Kidney glomerular epithelial cell (primary cell): ENCODE results near the gene TRAPPC2L.

Experiments
- DNase-seq: peaks from one replicate; lab custom pipeline; 2025; lab: John Stamatoyannopoulos, UW

Gene TRAPPC2L

DNA sequence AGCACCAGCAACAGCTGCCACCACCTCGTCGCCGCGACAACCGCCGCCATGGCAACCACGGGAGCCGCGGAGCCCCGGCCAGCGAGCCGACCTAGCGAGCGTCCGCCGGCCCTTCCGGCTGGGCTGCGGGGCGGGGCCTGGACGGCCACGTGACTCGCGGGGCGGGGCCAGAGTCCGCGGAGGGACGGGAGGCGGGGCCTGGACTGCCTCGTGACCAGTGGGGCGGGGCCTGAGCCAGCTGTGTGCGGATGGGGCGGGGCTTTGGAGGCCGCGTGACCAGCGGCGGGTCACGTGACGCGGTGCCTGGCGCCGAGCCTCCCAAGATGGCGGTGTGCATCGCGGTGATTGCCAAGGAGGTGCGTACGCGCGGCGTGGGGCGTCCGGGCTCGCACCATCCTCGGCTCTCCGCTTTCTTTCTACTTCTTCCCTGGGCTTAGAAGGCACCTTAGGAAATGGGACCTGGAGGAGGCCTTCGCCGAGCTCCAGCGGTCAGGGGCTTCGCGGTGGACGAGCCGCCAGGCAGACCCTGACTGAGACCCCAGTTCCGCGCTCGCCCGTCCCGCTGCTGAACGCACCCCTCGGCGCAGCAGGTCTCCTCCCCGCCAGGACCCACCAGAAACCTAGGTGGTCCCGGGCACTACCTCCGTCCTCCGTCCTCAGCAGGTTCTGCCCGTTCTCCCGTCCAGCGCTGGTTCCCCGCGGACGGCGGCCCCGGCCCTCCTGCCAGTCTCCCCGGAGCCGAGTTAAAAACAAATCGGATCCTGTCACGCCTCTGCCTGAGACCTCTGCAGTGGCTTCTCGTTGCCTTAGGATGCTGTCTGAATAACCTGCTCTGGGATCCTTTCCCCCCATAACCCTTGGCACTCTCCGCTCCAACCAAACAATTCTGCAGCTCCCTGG, at the start of gene TRAPPC2L, which contains the start of gene GALNS:
TRAPPC2L (plus strand) TSS at position 300 of the 900 bp plus-strand sequence; CDS start at position 324, 24 bp downstream.
GALNS (minus strand) TSS at position 120 of the 900 bp plus-strand sequence; CDS start at position 50, 70 bp downstream.
- DNase-seq: peak; percentile 90

GRCh38 chr16:88807142-88807625, 49.7 kb upstream of the TRAPPC2L start:
- DNase-seq: no peak

DNA sequence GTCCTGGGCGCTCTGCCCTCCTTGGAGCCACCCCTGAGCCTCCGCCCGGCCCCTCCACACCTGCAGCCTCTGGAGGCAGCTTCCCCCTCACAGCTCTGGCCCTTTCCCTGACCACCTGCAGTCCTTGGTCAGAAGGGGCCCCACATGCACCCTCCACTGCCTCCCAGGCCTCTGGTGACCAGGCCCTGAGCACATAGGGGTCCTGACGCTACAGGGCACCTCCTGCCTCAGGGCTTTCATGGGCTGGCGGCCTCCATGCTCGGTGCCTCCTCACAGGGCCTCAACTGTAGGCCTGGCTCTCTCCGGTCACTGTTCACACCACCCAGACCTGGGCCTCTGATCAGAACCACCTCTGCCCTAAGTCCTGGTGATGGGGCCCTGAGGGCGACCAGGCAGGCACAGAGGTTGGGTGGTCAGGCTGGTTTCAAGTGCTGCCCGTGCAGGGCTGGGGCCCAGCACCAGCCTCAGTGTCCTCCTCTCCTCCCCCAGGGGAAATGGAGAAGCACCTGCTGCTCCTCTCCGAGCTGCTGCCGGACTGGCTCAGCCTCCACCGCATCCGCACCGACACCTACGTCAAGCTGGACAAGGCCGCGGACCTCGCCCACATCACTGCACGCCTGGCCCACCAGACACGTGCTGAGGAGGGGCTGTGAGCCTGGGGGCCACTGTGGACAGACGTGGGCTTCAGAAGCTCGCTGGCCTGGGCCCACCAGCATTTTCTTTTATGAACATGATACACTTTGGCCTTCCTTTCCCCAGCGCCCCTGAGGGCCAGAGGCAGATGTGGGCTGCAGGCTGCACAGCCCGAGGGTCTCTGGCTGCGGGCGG, 49.1 kb upstream of the TRAPPC2L start:
- DNase-seq: no peak

DNA sequence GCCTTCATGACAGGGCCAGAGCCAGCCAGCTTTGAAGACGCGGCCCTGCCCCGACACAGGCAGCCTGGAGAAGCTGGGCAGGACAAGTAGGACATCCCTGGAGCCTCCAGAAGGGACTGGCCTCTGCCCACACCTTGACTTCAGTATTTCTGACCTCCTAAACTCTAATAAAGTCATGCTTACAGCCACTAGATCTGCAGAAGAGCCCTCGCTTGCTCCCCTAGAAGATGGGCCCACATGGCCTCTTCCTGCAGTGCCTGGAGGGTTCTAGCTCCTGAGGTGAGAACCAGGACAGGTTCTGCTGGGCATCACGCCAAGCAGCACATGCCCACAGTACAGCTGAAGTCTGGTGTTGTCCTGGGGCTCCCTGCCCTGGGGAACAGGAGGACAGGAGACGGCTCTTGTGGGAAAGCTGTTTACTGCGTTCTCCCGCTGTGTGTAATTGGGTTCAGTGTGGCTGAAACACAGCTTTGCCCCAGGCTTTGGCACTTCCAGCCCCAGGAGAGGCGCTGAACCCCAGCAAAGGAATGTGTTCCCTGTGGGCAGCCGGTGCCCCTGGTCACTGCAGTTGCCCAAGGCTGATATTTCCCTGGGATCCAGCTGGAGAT, 47.8 kb upstream of the TRAPPC2L start:
- DNase-seq: no peak

- no peak for DNase-seq
These were observed 47.2 kb upstream of the TRAPPC2L start for GRCh38 chr16:88809676-88810165.

DNA sequence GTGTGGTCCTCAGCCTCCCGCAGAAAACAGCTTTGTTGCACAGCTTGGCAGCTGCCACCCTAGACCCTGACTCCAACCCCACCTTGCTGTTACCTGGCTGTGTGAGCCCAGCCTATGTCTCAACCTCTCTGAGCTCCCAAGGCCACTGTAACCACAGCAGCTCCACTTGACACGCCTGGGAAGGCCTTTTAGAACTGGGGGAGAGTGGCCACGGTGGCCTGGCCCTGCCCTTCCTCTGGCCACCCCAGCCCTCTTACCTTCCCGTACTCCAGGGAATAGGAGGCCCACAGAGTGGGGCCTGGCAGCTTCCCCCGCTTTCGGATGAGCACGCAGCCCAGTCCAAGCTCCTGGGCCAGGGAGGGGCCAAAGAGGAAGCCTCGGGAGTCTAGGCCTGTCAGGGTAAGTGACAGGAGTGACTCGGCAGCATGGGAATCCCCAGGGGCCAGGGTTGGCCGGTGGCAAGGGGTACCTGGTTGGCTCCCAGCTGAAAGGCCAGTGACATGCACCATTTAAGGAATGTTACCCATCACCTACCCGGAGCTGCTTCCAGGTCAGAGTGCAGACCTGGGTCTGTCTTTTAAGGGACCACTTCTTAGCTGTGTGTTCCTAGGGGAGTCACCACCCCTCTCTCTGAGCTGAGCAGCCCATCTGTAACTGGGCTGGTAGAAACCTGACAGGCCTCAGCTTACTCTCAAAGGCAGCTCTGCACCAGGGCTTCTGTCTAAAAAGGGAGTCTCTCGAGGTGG, 46.6 kb upstream of the TRAPPC2L start:
- no peak for DNase-seq

DNA sequence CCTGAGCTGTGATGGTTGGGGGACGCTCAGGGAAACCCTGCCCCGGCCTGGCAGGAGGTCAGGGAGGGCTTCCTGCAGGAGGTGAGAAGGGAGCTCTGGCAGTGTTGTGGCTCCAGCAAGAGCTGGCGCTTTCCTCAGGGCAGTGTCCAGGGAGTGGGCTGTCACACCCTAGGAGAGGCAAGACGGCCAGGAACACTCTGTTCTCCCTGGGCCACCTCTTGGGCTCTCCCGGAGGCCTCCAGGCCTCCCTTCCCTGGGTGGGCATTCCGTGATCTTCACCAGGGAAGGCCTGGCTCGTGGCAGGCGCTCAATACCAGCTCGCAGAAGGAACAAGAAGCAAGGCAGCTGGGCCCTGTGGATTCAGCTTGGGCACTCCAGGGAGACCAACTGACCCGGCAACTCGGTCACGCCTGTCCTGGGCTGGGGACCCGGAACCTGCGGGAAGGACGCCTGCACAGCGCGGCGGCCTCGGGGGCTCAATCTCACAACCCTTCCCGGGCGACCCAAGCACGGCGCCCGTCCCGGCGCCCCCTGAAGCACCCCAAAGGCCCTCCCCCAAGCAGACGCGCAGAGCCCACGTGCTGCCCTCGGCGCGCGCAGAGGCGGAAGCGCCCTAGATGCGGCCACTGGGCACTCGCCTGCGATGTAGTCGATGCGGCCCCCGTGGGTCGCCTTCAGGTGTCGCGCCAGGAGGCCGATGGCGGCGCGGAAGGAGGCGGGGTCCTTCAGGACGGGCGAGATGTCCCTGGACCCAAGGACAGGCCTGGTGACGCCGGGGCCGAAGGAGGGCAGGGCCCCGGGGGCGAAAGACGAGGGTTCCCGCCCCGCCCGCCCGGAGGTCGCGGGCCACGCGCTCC, 45.8 kb upstream of the TRAPPC2L start:
- peak; percentile 51 for DNase-seq

GRCh38 chr16:88811769-88812512, 45.0 kb upstream of the TRAPPC2L start, which contains the start of gene APRT:
Gene APRT, minus strand, starts transcription at chr16:88811928. Its CDS starts 29 bp downstream, at chr16:88811899.
- DNase-seq: peak; percentile 77

DNA sequence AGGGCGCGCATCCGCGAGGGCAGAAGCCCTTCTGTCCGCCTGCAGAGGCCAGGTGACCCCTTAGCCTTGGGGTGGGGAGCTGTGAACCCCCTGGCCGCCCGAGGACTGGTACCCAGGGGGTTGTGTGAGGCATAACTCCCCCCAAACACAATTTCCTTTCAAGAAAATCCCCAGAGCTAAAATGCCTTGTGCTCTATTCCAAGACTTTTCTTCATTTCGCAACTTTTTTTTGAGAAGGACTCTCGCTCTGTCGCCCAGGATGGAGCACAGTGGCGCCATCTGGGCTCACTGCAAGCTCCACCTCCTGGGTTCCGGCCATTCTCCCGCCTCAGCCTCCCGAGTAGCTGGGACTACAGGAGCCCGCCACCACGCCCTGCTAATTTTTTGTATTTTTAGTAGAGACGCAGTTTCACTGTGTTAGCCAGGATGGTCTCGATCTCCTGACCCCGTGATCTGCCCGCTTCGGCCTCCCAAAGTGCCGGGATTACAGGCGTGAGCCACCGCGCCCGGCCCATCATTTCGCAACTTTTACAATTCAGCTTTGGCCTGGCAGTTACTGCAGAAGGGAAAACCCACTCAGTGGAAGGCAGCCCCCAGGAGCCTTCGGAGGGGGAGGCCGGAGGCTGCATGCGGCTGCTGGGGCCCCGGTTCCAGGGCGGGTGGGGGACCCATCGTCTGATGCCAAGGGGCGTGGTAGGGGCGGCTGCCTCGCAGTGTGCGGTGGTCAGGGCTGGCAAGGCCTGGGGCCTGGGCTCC, 44.2 kb upstream of the TRAPPC2L start:
- no peak for DNase-seq

GRCh38 chr16:88813269-88814143, 43.4 kb upstream of the TRAPPC2L start:
- no peak for DNase-seq

GRCh38 chr16:88814144-88814502, 42.8 kb upstream of the TRAPPC2L start:
- DNase-seq: no peak

- DNase-seq: no peak
These were observed 41.7 kb upstream of the TRAPPC2L start for GRCh38 chr16:88815227-88815626.

DNA sequence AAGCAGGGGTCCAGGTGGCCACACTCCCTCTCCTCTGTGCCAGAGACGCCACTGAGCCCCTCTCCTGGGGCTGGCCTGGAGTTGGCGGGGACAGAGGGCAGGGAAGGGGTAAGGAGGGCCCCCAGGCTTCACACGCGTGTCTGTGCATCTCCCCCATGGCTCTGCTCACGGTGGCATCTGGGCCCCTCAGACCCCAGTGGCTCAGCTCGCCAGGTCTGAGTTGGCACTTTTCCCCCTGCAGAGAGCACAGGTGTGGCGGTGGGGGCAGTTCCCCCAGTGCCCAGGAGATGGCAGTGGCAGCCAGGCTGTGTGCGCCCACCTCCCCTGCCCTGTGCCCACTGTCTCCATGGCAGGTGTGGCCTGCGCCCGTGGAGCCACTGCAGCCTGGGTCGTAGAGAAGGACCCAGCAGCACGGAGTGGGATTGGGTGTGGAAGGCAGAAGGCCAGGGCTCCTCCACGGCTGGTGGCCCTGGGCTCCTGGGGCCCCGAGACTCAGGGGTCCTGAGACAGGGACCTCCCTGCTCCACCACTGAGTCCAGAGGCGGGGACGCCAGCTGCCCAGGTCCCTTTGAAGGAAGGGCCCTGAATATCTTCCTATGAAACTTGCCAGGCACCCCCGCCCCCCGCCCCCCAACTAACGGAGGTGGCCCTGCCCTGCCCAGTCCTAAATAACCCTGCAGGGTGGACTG, 40.9 kb upstream of the TRAPPC2L start:
- peak; percentile 0 for DNase-seq

GRCh38 chr16:88816736-88817535, 40.0 kb upstream of the TRAPPC2L start:
- no peak for DNase-seq

DNA sequence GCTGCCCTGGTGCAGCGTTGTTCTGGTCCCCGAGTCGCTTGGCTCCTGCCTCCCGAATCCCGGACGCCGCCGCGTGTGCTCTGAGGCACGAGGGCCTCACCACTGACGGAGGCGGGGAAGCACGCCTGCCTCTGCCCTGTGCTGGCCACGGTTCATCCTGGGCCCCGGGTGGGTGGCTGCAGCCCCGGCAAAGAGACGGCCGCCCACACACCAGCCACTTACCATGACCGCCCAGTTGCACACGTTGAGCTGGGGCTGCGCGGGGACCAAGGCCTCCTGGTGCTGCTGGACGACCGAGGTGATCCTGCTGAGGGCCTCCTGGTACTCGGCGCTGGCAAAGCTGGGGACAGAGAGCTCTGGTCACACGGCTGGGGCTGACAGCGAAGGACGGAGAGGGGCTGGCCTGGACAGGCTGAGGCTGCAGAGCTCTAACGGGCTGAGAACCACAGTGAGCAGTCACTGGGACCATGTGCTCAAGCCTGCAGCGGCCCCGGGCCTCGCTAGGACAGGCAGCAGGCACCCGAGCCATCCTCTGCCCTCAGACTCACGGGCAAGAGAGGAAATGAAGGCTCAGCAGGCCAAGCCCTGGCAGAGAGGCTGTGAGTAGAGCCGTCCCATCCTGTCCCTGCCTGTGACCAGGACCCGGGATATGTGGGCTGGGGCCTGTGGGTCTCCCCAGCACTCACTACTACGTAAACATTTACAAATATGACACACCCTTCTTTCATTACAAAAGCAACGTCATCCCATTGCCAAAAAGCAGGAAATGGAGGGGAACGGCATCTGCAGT, 38.9 kb upstream of the TRAPPC2L start:
- no peak for DNase-seq

GRCh38 chr16:88818575-88818874, 38.4 kb upstream of the TRAPPC2L start:
- no peak for DNase-seq
